ENCODE data around the gene TMEM263.

The TMEM263 gene

DNA sequence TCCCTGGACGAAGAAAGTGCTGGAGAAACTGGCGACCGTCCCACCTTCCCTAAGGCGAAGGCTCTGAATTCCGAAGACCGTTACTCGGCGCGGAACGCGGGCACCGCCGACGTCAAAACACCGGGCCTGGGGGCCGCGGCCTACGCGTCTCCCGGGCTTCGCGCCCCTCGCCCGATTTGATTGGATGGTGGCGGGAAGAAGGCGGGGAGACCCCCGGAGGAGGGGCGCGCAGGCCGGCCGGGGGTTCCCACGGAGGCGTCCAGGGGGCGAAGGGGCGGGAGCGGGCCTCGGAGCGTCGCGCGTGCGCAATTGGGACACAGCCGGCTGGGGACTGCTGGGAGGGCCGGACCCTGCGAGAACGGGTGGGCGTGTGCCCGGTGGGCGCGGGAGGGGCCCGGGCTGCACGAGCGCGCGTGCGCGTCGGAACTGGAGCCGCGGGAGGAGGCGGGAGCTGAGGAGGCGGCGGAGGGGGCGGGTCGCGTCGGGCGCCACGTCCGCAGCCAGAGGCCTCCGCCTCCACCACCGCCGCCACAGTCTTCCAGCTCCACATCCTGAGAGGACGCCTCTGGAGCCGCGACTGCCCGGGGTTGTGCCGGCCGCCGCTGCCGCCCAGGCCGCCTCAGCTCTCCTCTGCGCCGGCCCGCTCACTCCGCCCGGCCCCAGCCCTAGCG lies at the start of gene TMEM263:
TSS of gene TMEM263 (plus strand) at position 531 of the 671 bp plus-strand sequence. CDS start 11,210 bp downstream, outside the sequence.
- peak within 1 kb of the TSS; percentile 92 for H3K4me3 ChIP-seq (ENCODE audit: low read depth, low read length)
- peak; percentile 97 for DNase-seq (ENCODE audit: low read depth, low spot score)
- TF ChIP-seq, protein P1, sequence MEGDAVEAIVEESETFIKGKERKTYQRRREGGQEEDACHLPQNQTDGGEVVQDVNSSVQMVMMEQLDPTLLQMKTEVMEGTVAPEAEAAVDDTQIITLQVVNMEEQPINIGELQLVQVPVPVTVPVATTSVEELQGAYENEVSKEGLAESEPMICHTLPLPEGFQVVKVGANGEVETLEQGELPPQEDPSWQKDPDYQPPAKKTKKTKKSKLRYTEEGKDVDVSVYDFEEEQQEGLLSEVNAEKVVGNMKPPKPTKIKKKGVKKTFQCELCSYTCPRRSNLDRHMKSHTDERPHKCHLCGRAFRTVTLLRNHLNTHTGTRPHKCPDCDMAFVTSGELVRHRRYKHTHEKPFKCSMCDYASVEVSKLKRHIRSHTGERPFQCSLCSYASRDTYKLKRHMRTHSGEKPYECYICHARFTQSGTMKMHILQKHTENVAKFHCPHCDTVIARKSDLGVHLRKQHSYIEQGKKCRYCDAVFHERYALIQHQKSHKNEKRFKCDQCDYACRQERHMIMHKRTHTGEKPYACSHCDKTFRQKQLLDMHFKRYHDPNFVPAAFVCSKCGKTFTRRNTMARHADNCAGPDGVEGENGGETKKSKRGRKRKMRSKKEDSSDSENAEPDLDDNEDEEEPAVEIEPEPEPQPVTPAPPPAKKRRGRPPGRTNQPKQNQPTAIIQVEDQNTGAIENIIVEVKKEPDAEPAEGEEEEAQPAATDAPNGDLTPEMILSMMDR (IDR thresholded peaks at IDR 0.05; ENCODE audit: low read depth, low read length), result no peak
- in situ Hi-C loops (cut with HindIII; ENCODE audit: low sequenced_read_pairs), result no loop called here

DNA sequence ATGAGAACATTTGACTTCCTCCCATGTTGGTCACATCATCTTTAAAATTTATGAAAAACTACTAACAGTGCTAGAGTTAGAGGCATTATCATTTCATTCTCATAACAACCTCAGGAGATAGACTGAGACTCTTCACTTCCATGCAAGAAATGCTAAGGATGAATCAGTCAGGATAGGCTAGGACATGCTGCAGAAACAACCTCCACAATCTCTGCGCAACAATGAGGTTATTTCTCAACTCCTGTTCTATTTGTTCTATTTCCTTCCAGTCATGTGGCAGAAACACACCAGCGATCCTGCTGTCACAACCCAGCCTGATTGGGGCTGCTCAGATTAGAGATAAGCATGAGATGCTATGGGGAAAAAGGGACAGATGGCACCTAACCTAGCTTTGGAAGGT lies 49.0 kb upstream of the TMEM263 start:
- TF ChIP-seq, protein P1 (IDR thresholded peaks at IDR 0.05; ENCODE audit: low read depth, low read length), result no peak
- no peak overlapping the region for H3K4me3 ChIP-seq (ENCODE audit: low read depth, low read length)
- DNase-seq (ENCODE audit: low read depth, low spot score), result no peak
- in situ Hi-C loops (cut with HindIII; ENCODE audit: low sequenced_read_pairs), result no loop called here

- no peak overlapping the region for H3K4me3 ChIP-seq (ENCODE audit: low read depth, low read length)
- TF ChIP-seq, protein P1 (IDR thresholded peaks at IDR 0.05; ENCODE audit: low read depth, low read length), result no peak
- in situ Hi-C loops (cut with HindIII; ENCODE audit: low sequenced_read_pairs), result no loop called here
- DNase-seq (ENCODE audit: low read depth, low spot score), result no peak
Measured at GRCh38 chr12:106907411-106907810, 48.3 kb upstream of the TMEM263 start.

GRCh38 chr12:106907846-106908245 lies 47.9 kb upstream of the TMEM263 start:
- DNase-seq (ENCODE audit: low read depth, low spot score), result no peak
- TF ChIP-seq, protein P1 (IDR thresholded peaks at IDR 0.05; ENCODE audit: low read depth, low read length), result no peak
- no peak overlapping the region for H3K4me3 ChIP-seq (ENCODE audit: low read depth, low read length)
- in situ Hi-C loops (cut with HindIII; ENCODE audit: low sequenced_read_pairs), result no loop called here

GRCh38 chr12:106908561-106908960 lies 47.1 kb upstream of the TMEM263 start:
- TF ChIP-seq, protein P1 (IDR thresholded peaks at IDR 0.05; ENCODE audit: low read depth, low read length), result no peak
- no peak overlapping the region for H3K4me3 ChIP-seq (ENCODE audit: low read depth, low read length)
- no peak for DNase-seq (ENCODE audit: low read depth, low spot score)
- in situ Hi-C loops (cut with HindIII; ENCODE audit: low sequenced_read_pairs), result no loop called here

- H3K4me3 ChIP-seq (ENCODE audit: low read depth, low read length), result no peak overlapping the region
- TF ChIP-seq, protein P1 (IDR thresholded peaks at IDR 0.05; ENCODE audit: low read depth, low read length), result no peak
- in situ Hi-C loops (cut with HindIII; ENCODE audit: low sequenced_read_pairs), result no loop called here
- DNase-seq (ENCODE audit: low read depth, low spot score), result no peak
Measured at GRCh38 chr12:106910202-106910601, 45.5 kb upstream of the TMEM263 start.
